ENCODE measurements around the gene BBIP1.

DNA sequence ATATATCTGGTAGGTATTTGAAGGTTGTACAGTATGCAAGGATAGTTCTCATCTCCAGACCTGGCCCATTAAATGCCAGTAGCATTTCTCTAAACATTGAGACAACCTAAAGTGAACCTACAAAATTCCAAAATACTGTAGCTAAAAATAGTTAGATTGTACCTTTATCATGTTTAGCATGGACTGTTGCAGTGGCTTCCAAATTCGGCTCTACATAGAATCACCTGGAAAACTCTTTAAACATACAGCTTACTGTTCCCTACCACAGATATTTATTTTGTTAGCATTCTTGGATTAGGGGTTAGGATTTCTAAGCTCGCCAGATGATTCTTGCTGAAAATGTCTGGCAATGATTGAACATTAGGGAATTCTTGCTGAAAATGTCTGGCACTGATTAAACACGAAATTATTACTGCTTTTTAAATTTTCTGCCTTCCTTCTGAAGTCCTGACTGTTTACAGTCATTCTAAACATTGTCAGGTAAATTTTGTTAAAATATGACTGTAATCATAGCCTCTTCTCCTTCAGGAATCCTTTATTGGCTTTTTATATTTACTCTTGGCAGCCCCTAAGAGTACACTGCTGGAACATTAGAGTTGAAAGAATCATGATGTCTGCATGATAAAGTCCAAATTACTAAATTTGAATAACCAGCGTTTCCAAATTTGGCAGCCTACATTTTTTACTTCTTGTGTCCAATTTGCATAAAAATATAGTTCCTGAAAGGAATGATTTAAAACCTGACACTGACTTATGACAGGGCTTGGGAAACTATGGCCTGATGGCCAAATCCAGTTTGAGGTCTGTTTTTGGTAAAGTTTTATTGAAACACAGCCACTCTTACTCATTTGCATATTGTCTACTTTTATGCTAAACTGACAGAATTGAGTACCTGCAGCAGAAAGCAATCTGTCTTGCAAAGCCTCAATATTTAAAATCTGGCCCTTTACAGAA is 40.7 kb upstream of the BBIP1 start:
- TF ChIP-seq RELA (CRISPR knock-in tag; IDR thresholded peaks at IDR 0.05; ENCODE audit: borderline replicate concordance) (no peak), CTCF (IDR thresholded peaks at IDR 0.05) (no peak), TCF7 (CRISPR knock-in tag; IDR thresholded peaks at IDR 0.05; ENCODE audit: low read depth) (no peak), JUN (CRISPR knock-in tag; IDR thresholded peaks at IDR 0.05) (no peak), ESRRA (CRISPR knock-in tag; IDR thresholded peaks at IDR 0.05; ENCODE audit: borderline replicate concordance) (no peak), ATF1 (CRISPR knock-in tag; IDR thresholded peaks at IDR 0.05) (no peak)
- TF ChIP-seq, protein P1, sequence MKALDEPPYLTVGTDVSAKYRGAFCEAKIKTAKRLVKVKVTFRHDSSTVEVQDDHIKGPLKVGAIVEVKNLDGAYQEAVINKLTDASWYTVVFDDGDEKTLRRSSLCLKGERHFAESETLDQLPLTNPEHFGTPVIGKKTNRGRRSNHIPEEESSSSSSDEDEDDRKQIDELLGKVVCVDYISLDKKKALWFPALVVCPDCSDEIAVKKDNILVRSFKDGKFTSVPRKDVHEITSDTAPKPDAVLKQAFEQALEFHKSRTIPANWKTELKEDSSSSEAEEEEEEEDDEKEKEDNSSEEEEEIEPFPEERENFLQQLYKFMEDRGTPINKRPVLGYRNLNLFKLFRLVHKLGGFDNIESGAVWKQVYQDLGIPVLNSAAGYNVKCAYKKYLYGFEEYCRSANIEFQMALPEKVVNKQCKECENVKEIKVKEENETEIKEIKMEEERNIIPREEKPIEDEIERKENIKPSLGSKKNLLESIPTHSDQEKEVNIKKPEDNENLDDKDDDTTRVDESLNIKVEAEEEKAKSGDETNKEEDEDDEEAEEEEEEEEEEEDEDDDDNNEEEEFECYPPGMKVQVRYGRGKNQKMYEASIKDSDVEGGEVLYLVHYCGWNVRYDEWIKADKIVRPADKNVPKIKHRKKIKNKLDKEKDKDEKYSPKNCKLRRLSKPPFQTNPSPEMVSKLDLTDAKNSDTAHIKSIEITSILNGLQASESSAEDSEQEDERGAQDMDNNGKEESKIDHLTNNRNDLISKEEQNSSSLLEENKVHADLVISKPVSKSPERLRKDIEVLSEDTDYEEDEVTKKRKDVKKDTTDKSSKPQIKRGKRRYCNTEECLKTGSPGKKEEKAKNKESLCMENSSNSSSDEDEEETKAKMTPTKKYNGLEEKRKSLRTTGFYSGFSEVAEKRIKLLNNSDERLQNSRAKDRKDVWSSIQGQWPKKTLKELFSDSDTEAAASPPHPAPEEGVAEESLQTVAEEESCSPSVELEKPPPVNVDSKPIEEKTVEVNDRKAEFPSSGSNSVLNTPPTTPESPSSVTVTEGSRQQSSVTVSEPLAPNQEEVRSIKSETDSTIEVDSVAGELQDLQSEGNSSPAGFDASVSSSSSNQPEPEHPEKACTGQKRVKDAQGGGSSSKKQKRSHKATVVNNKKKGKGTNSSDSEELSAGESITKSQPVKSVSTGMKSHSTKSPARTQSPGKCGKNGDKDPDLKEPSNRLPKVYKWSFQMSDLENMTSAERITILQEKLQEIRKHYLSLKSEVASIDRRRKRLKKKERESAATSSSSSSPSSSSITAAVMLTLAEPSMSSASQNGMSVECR (CRISPR knock-in tag; IDR thresholded peaks at IDR 0.05; ENCODE audit: borderline replicate concordance) = no peak
- TF ChIP-seq, protein P2, sequence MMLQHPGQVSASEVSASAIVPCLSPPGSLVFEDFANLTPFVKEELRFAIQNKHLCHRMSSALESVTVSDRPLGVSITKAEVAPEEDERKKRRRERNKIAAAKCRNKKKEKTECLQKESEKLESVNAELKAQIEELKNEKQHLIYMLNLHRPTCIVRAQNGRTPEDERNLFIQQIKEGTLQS (CRISPR knock-in tag; conservative IDR thresholded peaks at IDR 0.05) = no peak
- TF ChIP-seq, protein P3, sequence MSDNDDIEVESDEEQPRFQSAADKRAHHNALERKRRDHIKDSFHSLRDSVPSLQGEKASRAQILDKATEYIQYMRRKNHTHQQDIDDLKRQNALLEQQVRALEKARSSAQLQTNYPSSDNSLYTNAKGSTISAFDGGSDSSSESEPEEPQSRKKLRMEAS (CRISPR knock-in tag; IDR thresholded peaks at IDR 0.05) = no peak
